GM19438 (cell line): ENCODE data around the gene UBXN4.
"Not testable (repeated sequence)": the region's sequence is repeated elsewhere in the genome, so short reads cannot be mapped to it uniquely, and the experiment has no call there.

Source experiments
- ATAC-seq: cut with Tn5 transposase; IDR thresholded peaks from one replicate; pipeline ENCODE4 v1.9.1; 2021; ENCODE audit warnings: low read depth; ENCODE audit not compliant: unreplicated experiment

UBXN4 gene, protein sequence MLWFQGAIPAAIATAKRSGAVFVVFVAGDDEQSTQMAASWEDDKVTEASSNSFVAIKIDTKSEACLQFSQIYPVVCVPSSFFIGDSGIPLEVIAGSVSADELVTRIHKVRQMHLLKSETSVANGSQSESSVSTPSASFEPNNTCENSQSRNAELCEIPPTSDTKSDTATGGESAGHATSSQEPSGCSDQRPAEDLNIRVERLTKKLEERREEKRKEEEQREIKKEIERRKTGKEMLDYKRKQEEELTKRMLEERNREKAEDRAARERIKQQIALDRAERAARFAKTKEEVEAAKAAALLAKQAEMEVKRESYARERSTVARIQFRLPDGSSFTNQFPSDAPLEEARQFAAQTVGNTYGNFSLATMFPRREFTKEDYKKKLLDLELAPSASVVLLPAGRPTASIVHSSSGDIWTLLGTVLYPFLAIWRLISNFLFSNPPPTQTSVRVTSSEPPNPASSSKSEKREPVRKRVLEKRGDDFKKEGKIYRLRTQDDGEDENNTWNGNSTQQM

GRCh38 chr2:135741395-135742324, at the start of gene UBXN4:
TSS of gene UBXN4 (plus strand) at chr2:135741855. CDS start at chr2:135741930, 75 bp downstream.
- peak; percentile 89 for ATAC-seq

DNA sequence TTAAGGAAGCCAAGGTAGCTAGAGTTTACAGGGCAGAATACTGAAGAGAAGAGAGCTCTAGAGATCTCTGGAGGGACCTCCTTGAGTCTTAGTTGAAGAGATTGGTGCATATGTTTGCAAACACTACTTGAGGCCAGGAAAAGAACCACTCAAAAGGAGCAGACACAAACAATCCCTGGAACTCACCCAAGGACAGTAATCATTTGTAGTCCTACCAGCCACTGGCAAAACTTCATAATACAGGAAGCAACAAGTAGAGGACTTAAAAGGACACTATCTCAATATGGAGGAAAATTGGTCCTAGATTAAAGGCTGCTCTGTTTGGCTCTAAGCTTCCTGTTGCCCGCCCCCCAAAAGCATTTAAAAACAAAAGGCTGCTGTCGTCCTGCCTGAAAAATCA, 46.9 kb upstream of the UBXN4 start:
- no peak for ATAC-seq

GRCh38 chr2:135698838-135699237, 42.8 kb upstream of the UBXN4 start:
- no peak for ATAC-seq

GRCh38 chr2:135701442-135701841, 40.2 kb upstream of the UBXN4 start:
- no peak for ATAC-seq

DNA sequence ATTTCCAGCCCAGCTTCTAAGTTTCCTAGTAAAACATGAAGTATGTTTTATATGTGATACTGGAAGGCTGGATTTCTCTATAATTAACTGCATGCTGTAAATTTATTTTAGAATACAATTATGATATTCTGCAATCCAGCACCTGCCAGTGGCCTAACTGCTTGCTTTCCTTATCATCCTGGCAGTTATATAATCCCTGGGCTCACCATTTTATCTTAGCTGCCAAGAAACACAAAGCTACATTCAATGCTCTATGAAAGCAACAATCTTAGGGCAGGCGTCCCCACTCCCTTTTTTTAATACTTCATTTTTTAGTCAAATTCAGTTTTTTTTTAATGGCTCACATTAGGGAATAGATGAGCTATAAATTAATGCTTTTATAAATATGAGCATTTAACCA, 38.4 kb upstream of the UBXN4 start:
- no peak for ATAC-seq

- not testable (repeated sequence) for ATAC-seq
These were observed 37.6 kb upstream of the UBXN4 start for GRCh38 chr2:135704075-135704474.

DNA sequence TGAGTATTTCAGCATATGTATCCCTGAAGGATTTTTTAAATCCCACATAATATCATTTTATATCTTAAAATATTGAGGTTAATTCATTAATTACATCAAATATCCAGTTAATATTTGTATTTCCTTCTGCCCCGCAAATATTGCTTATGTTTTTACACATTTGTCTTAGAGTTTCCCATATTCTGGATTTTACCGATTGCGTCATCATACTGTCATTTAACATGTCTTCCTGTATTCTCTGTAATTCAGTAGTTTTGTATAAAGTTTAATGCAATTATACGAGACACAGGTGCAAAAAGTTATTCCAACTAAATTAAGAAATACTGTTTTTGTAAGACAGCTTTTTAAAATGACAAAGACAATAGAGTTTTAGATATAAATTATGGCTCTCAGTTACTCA, 33.5 kb upstream of the UBXN4 start:
- ATAC-seq, result no peak

GRCh38 chr2:135709992-135710391, 31.7 kb upstream of the UBXN4 start:
- ATAC-seq, result no peak

- ATAC-seq, result not testable (repeated sequence)
These were observed 26.6 kb upstream of the UBXN4 start for GRCh38 chr2:135715086-135715485.

GRCh38 chr2:135728064-135728743, 13.5 kb upstream of the UBXN4 start:
- ATAC-seq, result no peak

DNA sequence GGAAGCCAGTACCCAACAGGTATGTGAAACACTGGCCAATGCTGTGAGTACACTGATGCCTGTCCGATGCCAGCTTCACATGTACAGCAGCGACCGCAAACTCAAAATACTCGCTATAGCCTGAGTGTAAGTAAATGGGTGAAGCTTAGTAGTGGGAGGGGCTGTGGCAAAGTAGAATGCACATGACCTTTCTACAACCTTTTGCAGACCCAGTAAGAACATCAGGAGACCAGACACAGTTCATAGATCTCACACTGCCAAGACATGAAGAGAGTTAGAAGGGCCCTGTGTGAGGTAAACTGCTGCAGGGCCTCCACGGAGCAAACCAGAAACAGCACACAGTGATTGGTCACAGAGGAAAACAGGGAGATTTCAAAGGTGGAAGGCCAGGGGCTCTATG, 9.1 kb upstream of the UBXN4 start:
- ATAC-seq, result no peak

GRCh38 chr2:135733045-135733444, 8.6 kb upstream of the UBXN4 start:
- ATAC-seq, result no peak

GRCh38 chr2:135736546-135736945, 5.1 kb upstream of the UBXN4 start:
- no peak for ATAC-seq

DNA sequence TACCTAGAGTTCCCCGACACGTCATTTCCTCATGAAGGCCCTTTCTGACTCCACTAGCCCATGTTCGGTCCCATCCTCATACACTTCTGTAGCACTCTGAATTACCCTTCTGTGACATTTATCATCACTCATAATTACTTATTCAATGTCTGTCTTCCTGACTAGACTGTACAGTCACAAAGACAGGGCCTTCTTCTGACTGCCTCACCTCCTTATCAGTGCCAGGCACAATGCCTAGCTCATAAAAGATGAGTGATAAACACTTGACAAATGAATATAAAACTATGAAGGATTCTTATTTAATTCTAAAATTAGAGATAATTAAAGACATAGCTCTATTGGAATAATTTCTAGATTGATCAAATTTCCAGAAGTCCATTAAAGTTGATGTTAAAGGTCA, 1.4 kb upstream of the UBXN4 start:
- no peak for ATAC-seq

DNA sequence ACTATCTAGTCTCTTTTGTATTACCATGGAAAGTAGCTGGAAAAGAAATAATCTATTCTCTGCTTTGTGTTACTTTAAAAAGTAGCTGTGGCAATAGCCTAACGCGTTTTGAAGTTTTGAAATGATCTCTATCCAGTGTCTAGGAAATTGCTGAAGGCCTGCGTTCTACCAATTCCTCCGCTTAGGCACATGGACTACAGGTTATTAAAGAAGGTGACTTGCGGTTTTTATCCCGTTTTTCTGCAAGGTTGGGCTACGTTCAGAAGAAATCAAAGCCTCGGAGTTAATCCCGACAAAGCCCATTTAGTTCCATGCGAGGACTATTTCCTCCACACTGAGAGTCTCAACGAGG, 636 bp upstream of the UBXN4 start:
- ATAC-seq, result no peak

DNA sequence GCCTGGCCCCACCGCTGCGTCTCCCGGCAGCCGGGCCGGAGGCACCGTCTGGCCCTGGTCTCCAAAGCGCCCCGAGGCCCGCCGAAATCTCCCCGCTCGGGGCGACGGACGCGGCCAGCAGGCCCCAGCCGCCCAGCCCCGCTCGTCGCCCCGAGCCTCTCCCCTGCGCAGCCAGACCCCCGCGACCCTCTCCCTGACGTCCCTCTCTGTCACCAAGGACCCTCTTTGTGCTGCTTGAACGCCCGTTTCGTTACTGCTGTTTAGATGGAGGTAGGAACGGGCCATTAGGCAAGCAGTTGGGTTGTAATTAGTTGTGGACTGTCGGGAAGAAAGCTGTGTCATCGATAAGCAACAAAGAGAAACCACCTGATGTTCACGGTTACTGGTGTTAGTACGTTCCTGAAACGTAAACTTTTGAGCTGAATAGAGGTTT, 686 bp downstream of the UBXN4 start:
- ATAC-seq, result peak; percentile 25

- ATAC-seq, result no peak
These were observed 2.2 kb downstream of the UBXN4 start for GRCh38 chr2:135743860-135744259.

GRCh38 chr2:135744760-135745314, 3.2 kb downstream of the UBXN4 start:
- ATAC-seq, result no peak

GRCh38 chr2:135745545-135745944, 3.9 kb downstream of the UBXN4 start:
- ATAC-seq, result no peak

DNA sequence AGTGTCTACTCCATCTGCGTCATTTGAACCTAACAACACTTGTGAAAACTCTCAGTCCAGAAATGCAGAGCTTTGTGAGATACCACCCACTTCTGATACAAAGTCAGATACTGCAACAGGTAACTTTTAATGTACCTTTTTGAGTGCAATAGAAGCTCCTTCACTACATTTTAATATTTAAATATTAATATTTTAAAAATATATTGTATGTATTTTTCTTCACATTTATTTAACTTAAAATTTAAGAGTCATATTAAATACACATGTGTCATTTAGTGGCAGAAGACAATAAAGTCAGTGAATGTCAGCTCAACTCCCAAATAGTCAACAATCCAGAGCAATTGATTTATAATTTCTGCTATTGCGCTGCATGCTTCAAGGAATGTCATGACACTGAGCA, 13.9 kb downstream of the UBXN4 start:
- ATAC-seq, result no peak
